B cell (primary cell): ENCODE measurements around the gene ACER1. TPM values are rescaled to one million over a fixed set of nuclear protein-coding genes. Genes with fewer than 3 reads are reported as not detected.

Experiments used
- ATAC-seq: fragments of 200-7000 bp; cut with Tn5 transposase; one replicate; pipeline ENCODE4 v1.10.0; 2021; ENCODE audit warnings: low read depth, mild to moderate bottlenecking, moderate number of reproducible peaks, moderate library complexity
- CTCF ChIA-PET: fragments of 350-600 bp; sonication (Branson Sonifier 250); formaldehyde crosslinking; loops from one replicate; lab custom pipeline; 2021; ENCODE audit warnings: antibody characterized with exemption, inconsistent platforms; lab: Charles Lee
- POLR2A ChIA-PET: fragments of 350-600 bp; sonication (Branson Sonifier 250); formaldehyde crosslinking; loops from one replicate; lab custom pipeline; 2021; ENCODE audit warnings: antibody characterized with exemption; lab: Charles Lee
- DNase-seq: peaks from one replicate; pipeline ENCODE4 v3.0.0; 2013
- H2AFZ ChIP-seq: 2 replicates; pipeline ENCODE4 v1.6.1; 2012; ENCODE audit warnings: mild to moderate bottlenecking, low read depth, low read length; ENCODE audit not compliant: insufficient read depth, poor library complexity, severe bottlenecking
- H3K27ac ChIP-seq, 2 donors: 1 replicate in 1 of 2; 2 replicates in 1 of 2; pipeline ENCODE4 v1.5.1; 2012 to 2013; ENCODE audit warnings: low read length in 2 of 2, mild to moderate bottlenecking in 2 of 2, moderate library complexity in 1 of 2
- H3K27me3 ChIP-seq, 4 experiments: fragments of 200-600 bp in 1 of 4; sonication (generic) in 1 of 4; replicated peaks in 1 of 4; 1 replicate in 2 of 4; 2 replicates in 2 of 4; pipeline versions ENCODE4 v1.6.1 to v1.7.0; 2013 to 2016; ENCODE audit warnings: low read length in 3 of 4, mild to moderate bottlenecking in 2 of 4, mixed read lengths in 1 of 4, moderate library complexity in 1 of 4; ENCODE audit not compliant: insufficient read depth in 4 of 4, control insufficient read depth in 3 of 4; ENCODE audit errors: control extremely low read depth in 1 of 4
- H3K36me3 ChIP-seq, 2 experiments: replicated peaks in 1 of 2; 1 replicate in 1 of 2; 2 replicates in 1 of 2; pipeline versions ENCODE4 v1.6.1 to v1.7.1; 2013; ENCODE audit warnings: low read length in 1 of 2; ENCODE audit not compliant: insufficient read depth in 2 of 2, control insufficient read depth in 1 of 2; ENCODE audit errors: control extremely low read depth in 1 of 2, extremely low read depth in 1 of 2
- H3K4me1 ChIP-seq, 2 donors: fragments of 200-600 bp in 1 of 2; sonication (generic) in 1 of 2; 1 replicate in 1 of 2; 2 replicates in 1 of 2; pipeline versions ENCODE4 v1.5.1 to v1.6.1; 2013 to 2017; ENCODE audit warnings: low read length in 2 of 2; ENCODE audit not compliant: control insufficient read depth in 2 of 2, insufficient read depth in 2 of 2
- H3K4me2 ChIP-seq: replicated peaks from 2 replicates; pipeline ENCODE3; 2012; ENCODE audit warnings: mild to moderate bottlenecking, low read depth, low read length; ENCODE audit not compliant: poor library complexity, severe bottlenecking
- H3K4me3 ChIP-seq, 5 experiments: fragments of 200-600 bp in 1 of 5; sonication (generic) in 1 of 5; 1 replicate in 3 of 5; 2 replicates in 2 of 5; pipeline versions ENCODE4 v1.5.1 to v1.7.0; 2011 to 2016; ENCODE audit warnings: low read length in 4 of 5, mild to moderate bottlenecking in 4 of 5, low read depth in 2 of 5, control low read depth in 1 of 5, moderate library complexity in 1 of 5; ENCODE audit not compliant: insufficient read depth in 1 of 5; ENCODE audit errors: control extremely low read depth in 1 of 5, extremely low read depth in 1 of 5
- H3K79me2 ChIP-seq: fragments of 200-600 bp; sonication (generic); one replicate; pipeline ENCODE4 v1.6.0; 2016; ENCODE audit warnings: low read length; ENCODE audit not compliant: control insufficient read depth, insufficient read depth
- H3K9ac ChIP-seq: fragments of 200-600 bp; sonication (generic); 2 replicates; pipeline ENCODE4 v1.6.1; 2017; ENCODE audit warnings: mild to moderate bottlenecking, low read length, moderate library complexity
- H3K9me3 ChIP-seq, 3 donors: one replicate each; pipeline versions ENCODE4 v1.6.1 to v1.7.1; 2013; ENCODE audit warnings: low read length in 2 of 3; ENCODE audit not compliant: control insufficient read depth in 2 of 3, insufficient read depth in 1 of 3; ENCODE audit errors: control extremely low read depth in 1 of 3
- H4K20me1 ChIP-seq: 2 replicates; pipeline ENCODE4 v1.6.0; 2012; ENCODE audit warnings: mild to moderate bottlenecking, low read length; ENCODE audit not compliant: insufficient read depth, control insufficient read depth, poor library complexity, severe bottlenecking
- H3K27ac Mint-ChIP-seq: one replicate; pipeline ENCODE4 v1.8.0; 2021; ENCODE audit warnings: mixed read lengths
- H3K27me3 Mint-ChIP-seq: one replicate; pipeline ENCODE4 v1.8.0; 2021; ENCODE audit warnings: mixed read lengths
- H3K4me1 Mint-ChIP-seq: one replicate; pipeline ENCODE4 v1.8.0; 2021; ENCODE audit warnings: mixed read lengths
- H3K4me3 Mint-ChIP-seq: one replicate; pipeline ENCODE4 v1.8.0; 2021; ENCODE audit warnings: mixed read lengths
- H3K9me3 Mint-ChIP-seq: one replicate; pipeline ENCODE4 v1.8.0; 2022; ENCODE audit warnings: mixed read lengths; ENCODE audit not compliant: insufficient read depth
- EZH2 ChIP-seq: IDR thresholded peaks from 2 replicates; pipeline ENCODE4 v1.6.1; 2012; ENCODE audit warnings: borderline replicate concordance, low read depth, mild to moderate bottlenecking, moderate library complexity, low read length; ENCODE audit not compliant: insufficient read depth, poor library complexity, severe bottlenecking
- WGBS: methylation state at CpG from one replicate; pipeline ENCODE4 v1.1.5; 2013; ENCODE audit warnings: missing lambda C conversion rate; ENCODE audit not compliant: insufficient coverage; 5-methylcytosine and 5-hydroxymethylcytosine counted together
- intact Hi-C: fragments of 100-400 bp; cut with micrococcal nuclease; formaldehyde crosslinking; loops from one replicate; pipeline ENCODE4 v1.10.0; 2022
- polyA plus RNA-seq: library from polyadenylated mRNA; depleted of rRNA; stranded (reverse); fragments of >200 nt; gene quantifications from 2 replicates; pipeline ENCODE4 v1.2.3, GENCODE V29; 2012
- total RNA-seq, 2 donors: library from RNA; stranded (reverse); fragments of 120-200 nt in 1 of 2; gene quantifications; 1 replicate in 1 of 2; 2 replicates in 1 of 2; pipeline versions ENCODE4 v1.2.3 to v1.2.4, GENCODE V29; 2013 to 2022
- TF ChIP-seq, protein P1 (sequence below): fragments of 200-600 bp; IDR thresholded peaks from one replicate; pipeline ENCODE4 v1.8.0; 2022; ENCODE audit warnings: antibody characterized with exemption, mild to moderate bottlenecking

ACER1 gene
- total and polyA plus RNA-seq, 2 donors (not counting 1 experiment from before 2014, with no cell fraction given): not detected

GRCh38 chr19:6343462-6343861, 10.1 kb upstream of the ACER1 start:
- H3K9me3 ChIP-seq: peaks cover 0 to 3% (median 2%) of the 10 kb centered on the region in 3 donors
- TF ChIP-seq EZH2: no peak
- Mint-ChIP-seq H3K27ac (no peak overlapping the region), H3K9me3 (no peaks in the 10 kb centered on the region), H3K4me1 (peaks cover 3% of the 10 kb centered on the region), H3K27me3 (no peaks in the 10 kb centered on the region), H3K4me3 (no peak overlapping the region)
- no peak for ATAC-seq
- H3K4me3 ChIP-seq: no peak overlapping the region
- no peaks in the 10 kb centered on the region for H3K79me2 ChIP-seq
- CTCF ChIA-PET: no interaction called here
- H3K27me3 ChIP-seq: no peaks in the 10 kb centered on the region
- H4K20me1 ChIP-seq: no peaks in the 10 kb centered on the region
- POLR2A ChIA-PET: no interaction called here
- no peak for DNase-seq
- no peaks in the 10 kb centered on the region for H3K36me3 ChIP-seq
- intact Hi-C loops: no loop called here
- H3K4me2 ChIP-seq: no peak overlapping the region
- no peak overlapping the region for H3K9ac ChIP-seq
- H3K27ac ChIP-seq: no peak overlapping the region
- no peak overlapping the region for H2AFZ ChIP-seq
- WGBS: 92% methylated on average over 1 of the region's 1 CpG
- H3K4me1 ChIP-seq: peaks cover 0 to 3% of the 10 kb centered on the region in 2 donors

DNA sequence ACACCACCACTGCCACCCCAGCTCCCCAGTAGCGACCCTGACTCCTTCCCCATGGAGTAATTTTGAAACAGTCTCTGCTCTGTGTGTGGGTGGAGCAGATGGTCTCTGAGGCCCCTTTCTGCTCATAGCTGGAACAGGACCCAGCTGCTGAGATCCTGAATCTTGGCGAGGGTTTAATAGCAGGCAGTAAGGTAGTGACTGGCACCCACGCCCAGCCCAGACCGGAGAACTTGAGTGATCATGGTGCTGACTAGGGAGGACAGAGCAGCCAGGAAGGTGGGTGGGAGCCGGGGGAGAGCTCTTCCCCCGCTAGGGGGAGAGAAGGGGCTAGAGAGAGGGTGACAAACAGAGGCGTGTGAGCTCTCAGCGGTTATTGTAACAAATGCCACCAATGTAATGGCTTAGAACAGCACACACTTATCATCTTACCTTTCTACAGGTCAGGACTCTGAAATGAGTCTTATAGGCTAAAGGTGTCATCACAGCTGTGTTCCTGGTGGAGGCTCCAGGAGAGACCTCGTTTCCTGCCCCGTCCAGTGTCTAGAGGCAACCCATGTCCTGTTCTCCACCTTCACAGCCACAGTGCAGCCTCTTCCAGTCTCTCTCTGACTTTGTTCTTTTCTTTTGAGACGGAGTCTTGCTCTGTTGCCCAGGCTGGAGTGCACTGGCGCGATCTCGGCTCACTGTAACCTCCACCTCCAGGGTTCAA, 7.2 kb upstream of the ACER1 start:
- Histone ChIP-seq H2AFZ (no peak overlapping the region), H3K79me2 (no peaks in the 10 kb centered on the region), H3K9ac (no peak overlapping the region), H3K4me2 (no peak overlapping the region), H3K4me1 (peaks cover 0 to 3% of the 10 kb centered on the region in 2 donors), H4K20me1 (no peaks in the 10 kb centered on the region), H3K27me3 (no peaks in the 10 kb centered on the region), H3K4me3 (no peak overlapping the region), H3K27ac (no peak overlapping the region), H3K36me3 (no peaks in the 10 kb centered on the region), H3K9me3 (peaks cover 0 to 3% (median 2%) of the 10 kb centered on the region in 3 donors)
- TF ChIP-seq, protein P1, sequence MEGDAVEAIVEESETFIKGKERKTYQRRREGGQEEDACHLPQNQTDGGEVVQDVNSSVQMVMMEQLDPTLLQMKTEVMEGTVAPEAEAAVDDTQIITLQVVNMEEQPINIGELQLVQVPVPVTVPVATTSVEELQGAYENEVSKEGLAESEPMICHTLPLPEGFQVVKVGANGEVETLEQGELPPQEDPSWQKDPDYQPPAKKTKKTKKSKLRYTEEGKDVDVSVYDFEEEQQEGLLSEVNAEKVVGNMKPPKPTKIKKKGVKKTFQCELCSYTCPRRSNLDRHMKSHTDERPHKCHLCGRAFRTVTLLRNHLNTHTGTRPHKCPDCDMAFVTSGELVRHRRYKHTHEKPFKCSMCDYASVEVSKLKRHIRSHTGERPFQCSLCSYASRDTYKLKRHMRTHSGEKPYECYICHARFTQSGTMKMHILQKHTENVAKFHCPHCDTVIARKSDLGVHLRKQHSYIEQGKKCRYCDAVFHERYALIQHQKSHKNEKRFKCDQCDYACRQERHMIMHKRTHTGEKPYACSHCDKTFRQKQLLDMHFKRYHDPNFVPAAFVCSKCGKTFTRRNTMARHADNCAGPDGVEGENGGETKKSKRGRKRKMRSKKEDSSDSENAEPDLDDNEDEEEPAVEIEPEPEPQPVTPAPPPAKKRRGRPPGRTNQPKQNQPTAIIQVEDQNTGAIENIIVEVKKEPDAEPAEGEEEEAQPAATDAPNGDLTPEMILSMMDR: no peak
- TF ChIP-seq EZH2: no peak
- no peak for DNase-seq
- Mint-ChIP-seq H3K27me3 (no peaks in the 10 kb centered on the region), H3K27ac (no peak overlapping the region), H3K4me3 (no peak overlapping the region), H3K4me1 (peaks cover 3% of the 10 kb centered on the region), H3K9me3 (no peaks in the 10 kb centered on the region)
- no peak for ATAC-seq
- ChIA-PET POLR2A (no interaction called here), CTCF (interaction anchor here (0.6 kb wide), 1 partner anchor 188 kb away, joined by 4 read pairs; no protein-coding TSS in a partner anchor)
- intact Hi-C loops: no loop called here
- WGBS: 75% methylated on average over 7 of the region's 14 CpGs
